Astrocyte (in vitro differentiated cells and primary cell): ENCODE measurements around the gene PRR7.

Experiments used
- EZH2 ChIP-seq: IDR thresholded peaks from 2 replicates; pipeline ENCODE4 v1.6.1; 2012; ENCODE audit warnings: mild to moderate bottlenecking, low read length, inconsistent platforms; ENCODE audit not compliant: insufficient read depth
- TF ChIP-seq, protein P1 (sequence below): IDR thresholded peaks from 2 replicates; pipeline ENCODE4 v1.5.1; 2011; ENCODE audit warnings: low read depth, mild to moderate bottlenecking, inconsistent platforms, low read length, moderate library complexity; ENCODE audit not compliant: insufficient read depth

DNA sequence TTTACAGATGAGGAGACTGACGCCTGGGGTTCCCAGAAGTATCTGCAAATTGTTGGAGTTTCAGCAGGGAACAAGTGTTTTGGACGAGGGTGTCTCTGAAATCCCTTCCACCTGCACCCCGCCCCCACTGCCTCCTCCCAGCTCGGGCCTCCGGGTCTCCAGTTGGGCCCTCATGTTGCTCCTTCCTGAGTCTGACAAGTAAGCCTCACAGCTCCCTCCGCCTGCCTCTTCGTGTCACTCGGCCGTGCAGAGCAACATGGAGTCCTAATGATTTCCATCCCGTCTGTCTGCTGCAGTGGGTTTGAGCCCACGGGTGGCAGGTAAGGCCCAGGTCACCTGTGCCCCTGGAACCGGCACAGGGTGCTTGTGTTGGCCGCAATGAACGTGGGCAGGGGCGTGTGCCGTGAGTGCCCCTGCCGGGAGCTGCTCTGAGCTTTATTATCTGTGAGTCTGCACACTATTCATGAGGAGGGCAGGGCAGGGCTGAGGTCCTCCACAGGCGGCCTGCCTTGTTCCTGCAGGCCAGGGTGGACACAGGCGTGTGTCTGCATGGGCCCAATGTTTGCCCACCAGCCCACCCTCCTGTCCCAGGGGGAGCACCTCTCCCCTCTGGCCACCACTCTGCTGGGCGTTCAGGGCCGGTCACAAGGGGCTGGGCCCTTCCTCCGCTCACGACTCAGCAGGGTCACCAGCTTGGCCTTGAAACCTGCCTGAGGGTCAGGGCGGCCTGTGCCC lies 56.9 kb downstream of the PRR7 start:
- TF ChIP-seq, protein P1, sequence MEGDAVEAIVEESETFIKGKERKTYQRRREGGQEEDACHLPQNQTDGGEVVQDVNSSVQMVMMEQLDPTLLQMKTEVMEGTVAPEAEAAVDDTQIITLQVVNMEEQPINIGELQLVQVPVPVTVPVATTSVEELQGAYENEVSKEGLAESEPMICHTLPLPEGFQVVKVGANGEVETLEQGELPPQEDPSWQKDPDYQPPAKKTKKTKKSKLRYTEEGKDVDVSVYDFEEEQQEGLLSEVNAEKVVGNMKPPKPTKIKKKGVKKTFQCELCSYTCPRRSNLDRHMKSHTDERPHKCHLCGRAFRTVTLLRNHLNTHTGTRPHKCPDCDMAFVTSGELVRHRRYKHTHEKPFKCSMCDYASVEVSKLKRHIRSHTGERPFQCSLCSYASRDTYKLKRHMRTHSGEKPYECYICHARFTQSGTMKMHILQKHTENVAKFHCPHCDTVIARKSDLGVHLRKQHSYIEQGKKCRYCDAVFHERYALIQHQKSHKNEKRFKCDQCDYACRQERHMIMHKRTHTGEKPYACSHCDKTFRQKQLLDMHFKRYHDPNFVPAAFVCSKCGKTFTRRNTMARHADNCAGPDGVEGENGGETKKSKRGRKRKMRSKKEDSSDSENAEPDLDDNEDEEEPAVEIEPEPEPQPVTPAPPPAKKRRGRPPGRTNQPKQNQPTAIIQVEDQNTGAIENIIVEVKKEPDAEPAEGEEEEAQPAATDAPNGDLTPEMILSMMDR: no peak
- no peak for TF ChIP-seq EZH2
